Right cardiac atrium (tissue), 5 donors: ENCODE data around the gene C1QTNF6. TPM values are rescaled to one million over a fixed set of nuclear protein-coding genes. Genes with fewer than 3 reads are reported as not detected.
A peak's percentile ranks its signal among the peaks of the same experiment; 100 is the strongest.

Experiments used
- ATAC-seq, 2 donors: fragments of 200-7000 bp; cut with Tn5 transposase; one replicate each; pipeline versions ENCODE4 v1.8.0 to v1.9.1; 2020; ENCODE audit warnings: moderate library complexity in 2 of 2, mild to moderate bottlenecking in 1 of 2
- DNase-seq, 3 donors: peaks; one replicate each; pipeline ENCODE4 v3.0.0-alpha.2; 2020
- H3K27ac ChIP-seq: one replicate; pipeline ENCODE4 v1.5.1; 2013; ENCODE audit warnings: mild to moderate bottlenecking, low read length, control low read depth, moderate library complexity
- H3K27me3 ChIP-seq: one replicate; pipeline ENCODE4 v1.6.1; 2013; ENCODE audit not compliant: control insufficient read depth, insufficient read depth
- H3K4me1 ChIP-seq: one replicate; pipeline ENCODE4 v1.6.1; 2013; ENCODE audit warnings: low read length; ENCODE audit not compliant: control insufficient read depth, insufficient read depth
- H3K4me3 ChIP-seq: one replicate; pipeline ENCODE4 v1.5.1; 2013; ENCODE audit warnings: low read length, control low read depth
- H3K9me3 ChIP-seq: one replicate; pipeline ENCODE4 v1.6.1; 2013; ENCODE audit warnings: low read length; ENCODE audit not compliant: control insufficient read depth
- WGBS: extraction: QIAGEN DNeasy Blood & Tissue Kit; methylation state at CpG from one replicate; pipeline ENCODE4 v1.1.7; 2013; 5-methylcytosine and 5-hydroxymethylcytosine counted together
- intact Hi-C, 4 donors: fragments of 100-400 bp; cut with DNase I; formaldehyde crosslinking; loops; one replicate each; pipeline versions ENCODE4 v1.11.0 to v1.14.0; 2022 to 2023
- polyA plus RNA-seq: library from polyadenylated mRNA; stranded (reverse); fragments of 200-250 nt; gene quantifications from one replicate; pipeline ENCODE4 v1.2.3, GENCODE V29; 2013
- total RNA-seq, 4 donors: library from RNA; stranded (reverse); fragmentation: NEBNext Ultra II Directional; extraction: Animal tissue kit (Norgen Biotek cat#: 25700); gene quantifications; one replicate each; pipeline ENCODE4 v1.2.1, GENCODE V29; 2021
- donor health status: healthy with polysubstance abuse.
- donor health status: DM: no; HTN: yes; CAD: no.
- donor health status: DM: no; HTN: no; CAD: no.
- donor health status: DM: no; HTN: yes; CAD: no; lungs with severe emphysema.
- donor health status: DM: yes; HTN: yes; CAD: no.

C1QTNF6 gene
- total and polyA plus RNA-seq, 5 donors = 2.0 to 3.3 (median 2.8) TPM

GRCh38 chr22:37229805-37230672 is 42.0 kb upstream of the C1QTNF6 start:
- ATAC-seq (peak; percentile 46), DNase-seq (peak in 2 of 3 donors; percentile 74 to 78)
- intact Hi-C loops = no loop called here
- no peak overlapping the region for H3K27ac ChIP-seq
- no peaks in the 10 kb centered on the region for H3K27me3 ChIP-seq
- H3K9me3 ChIP-seq = no peaks in the 10 kb centered on the region
- WGBS = 55% methylated on average over 8 of the region's 8 CpGs
- H3K4me3 ChIP-seq = no peak overlapping the region
- H3K4me1 ChIP-seq = no peaks in the 10 kb centered on the region

- intact Hi-C loops = no loop called here
- H3K27me3 ChIP-seq = no peaks in the 10 kb centered on the region
- H3K27ac ChIP-seq = no peak overlapping the region
- H3K4me1 ChIP-seq = no peaks in the 10 kb centered on the region
- no peaks in the 10 kb centered on the region for H3K9me3 ChIP-seq
- DNase-seq (peak in 2 of 3 donors; percentile 41 to 54), ATAC-seq (no peak)
- no peak overlapping the region for H3K4me3 ChIP-seq
- WGBS = 56% methylated on average over 7 of the region's 7 CpGs
Observed at GRCh38 chr22:37229012-37229804, 41.2 kb upstream of the C1QTNF6 start.

- DNase-seq (peak in 1 of 3 donors; percentile 70), ATAC-seq (peak; percentile 6 to 12)
- 50% methylated on average over 20 of the region's 20 CpGs for WGBS
- Histone ChIP-seq H3K9me3 (no peaks in the 10 kb centered on the region), H3K4me1 (no peaks in the 10 kb centered on the region), H3K27ac (no peak overlapping the region), H3K4me3 (no peak overlapping the region), H3K27me3 (no peaks in the 10 kb centered on the region)
- intact Hi-C loops = no loop called here
Observed at GRCh38 chr22:37228106-37229011, 40.3 kb upstream of the C1QTNF6 start.

- ATAC-seq (no peak), DNase-seq (peak in 1 of 3 donors; percentile 12)
- H3K27me3 ChIP-seq = no peaks in the 10 kb centered on the region
Observed at GRCh38 chr22:37226514-37226913, 38.5 kb upstream of the C1QTNF6 start.

GRCh38 chr22:37226087-37226486 is 38.0 kb upstream of the C1QTNF6 start:
- Histone ChIP-seq H3K27ac (no peak overlapping the region), H3K4me1 (no peaks in the 10 kb centered on the region), H3K9me3 (no peaks in the 10 kb centered on the region), H3K27me3 (no peaks in the 10 kb centered on the region), H3K4me3 (no peak overlapping the region)
- ATAC-seq = no peak
- DNase-seq = peak in 1 of 3 donors; percentile 35
- 90% methylated on average over 4 of the region's 4 CpGs for WGBS
- intact Hi-C loops = no loop called here

More at GRCh38 chr22:37226514-37226913, 38.5 kb upstream of the C1QTNF6 start:
- Histone ChIP-seq H3K27ac (no peak overlapping the region), H3K9me3 (no peaks in the 10 kb centered on the region), H3K4me1 (no peaks in the 10 kb centered on the region), H3K4me3 (no peak overlapping the region)
- WGBS = 93% methylated on average over 14 of the region's 14 CpGs
- intact Hi-C loops = no loop called here

GRCh38 chr22:37225481-37225880 is 37.4 kb upstream of the C1QTNF6 start:
- no peak overlapping the region for H3K27ac ChIP-seq
- WGBS = 68% methylated on average over 8 of the region's 8 CpGs
- DNase-seq = peak in 1 of 3 donors; percentile 28
- no peak overlapping the region for H3K4me3 ChIP-seq
- H3K27me3 ChIP-seq = no peaks in the 10 kb centered on the region
- H3K9me3 ChIP-seq = no peaks in the 10 kb centered on the region
- H3K4me1 ChIP-seq = no peaks in the 10 kb centered on the region
- intact Hi-C loops = no loop called here
- ATAC-seq = no peak

- H3K27ac ChIP-seq = no peak overlapping the region
- intact Hi-C loops = no loop called here
- H3K4me1 ChIP-seq = no peaks in the 10 kb centered on the region
- no peaks in the 10 kb centered on the region for H3K27me3 ChIP-seq
- ATAC-seq = no peak
- no peaks in the 10 kb centered on the region for H3K9me3 ChIP-seq
- 57% methylated on average over 8 of the region's 8 CpGs for WGBS
- no peak overlapping the region for H3K4me3 ChIP-seq
- peak in 1 of 3 donors; percentile 13 for DNase-seq
Observed at GRCh38 chr22:37224757-37225420, 36.8 kb upstream of the C1QTNF6 start.

- Histone ChIP-seq H3K4me3 (no peak overlapping the region), H3K9me3 (no peaks in the 10 kb centered on the region), H3K27me3 (no peaks in the 10 kb centered on the region), H3K4me1 (no peaks in the 10 kb centered on the region), H3K27ac (no peak overlapping the region)
- intact Hi-C loops = no loop called here
- DNase-seq (peak in 1 of 3 donors; percentile 13), ATAC-seq (no peak)
- WGBS = 69% methylated on average over 3 of the region's 3 CpGs
Observed at GRCh38 chr22:37223965-37224551, 36.0 kb upstream of the C1QTNF6 start.

- no peak overlapping the region for H3K27ac ChIP-seq
- intact Hi-C loops = no loop called here
- H3K4me1 ChIP-seq = no peaks in the 10 kb centered on the region
- no peak overlapping the region for H3K4me3 ChIP-seq
- peak in 1 of 3 donors; percentile 27 for DNase-seq
- no peaks in the 10 kb centered on the region for H3K9me3 ChIP-seq
- ATAC-seq = no peak
- no peaks in the 10 kb centered on the region for H3K27me3 ChIP-seq
- 79% methylated on average over 8 of the region's 8 CpGs for WGBS
Observed at GRCh38 chr22:37222440-37222971, 34.5 kb upstream of the C1QTNF6 start.
